HCT116 (cell line): ENCODE results near the gene SCAF4. TPM values are rescaled to one million over a fixed set of nuclear protein-coding genes. Genes with fewer than 3 reads are reported as not detected.

ENCODE experiments used
- ATAC-seq: fragments of 200-7000 bp; cut with Tn5 transposase; 2 replicates; pipeline ENCODE4 v1.9.1; 2020; ENCODE audit warnings: mild to moderate bottlenecking, moderate library complexity
- BruUV-seq: library from RNA; stranded (reverse); fragments of 400-500 nt; replicated peaks from 2 replicates; lab custom pipeline; 2021; lab: Mats Ljungman, UMichigan
- CTCF ChIA-PET: fragments of 300-600 bp; sonication (Branson Sonifier 250); formaldehyde crosslinking; loops from one replicate; lab custom pipeline; 2021; ENCODE audit warnings: antibody characterized with exemption; lab: Charles Lee
- POLR2A ChIA-PET: fragments of 300-600, 350-600 bp; sonication (Branson Sonifier 250); formaldehyde crosslinking; loops from one replicate; lab custom pipeline; 2021; ENCODE audit warnings: antibody characterized with exemption; lab: Charles Lee
- RAD21 ChIA-PET, 2 experiments: fragments of 300-600 bp; sonication (Branson Sonifier 250); formaldehyde crosslinking; loops; one replicate each; lab custom pipeline; 2023; ENCODE audit warnings: low total read pairs in 2 of 2; ENCODE audit not compliant: uncharacterized antibody in 2 of 2, unreplicated experiment in 2 of 2, low non-redundant PET in 1 of 2; lab: Charles Lee
- DNase-seq: peaks from one replicate; pipeline ENCODE4 v3.0.0-alpha.2; 2010; ENCODE audit warnings: low read depth, low spot score
- H2AFZ ChIP-seq: fragments of 200-600 bp; shearing (Covaris generic), sonication (generic); 2 replicates; pipeline ENCODE4 v1.6.1; 2017; ENCODE audit warnings: low read depth, mixed run types, mixed read lengths, antibody characterized with exemption, low read length; ENCODE audit not compliant: poor library complexity, severe bottlenecking
- H3K27ac ChIP-seq: 2 replicates; pipeline ENCODE4 v1.5.1; 2012; ENCODE audit warnings: low read depth, low read length
- H3K27me3 ChIP-seq: fragments of 200-600 bp; sonication (generic); 2 replicates; pipeline ENCODE4 v1.6.1; 2016; ENCODE audit warnings: mixed run types, low read length, mixed read lengths; ENCODE audit not compliant: insufficient read depth
- H3K36me3 ChIP-seq, 2 experiments: fragments of 200-500 bp in 1 of 2; fragments of 200-600 bp in 1 of 2; sonication (Bioruptor generic) in 1 of 2; sonication (generic) in 1 of 2; 2 replicates each; pipeline versions ENCODE4 v1.5.1 to v1.6.1; 2014 to 2016; ENCODE audit warnings: low read length in 2 of 2, inconsistent platforms in 1 of 2, mixed read lengths in 1 of 2, mixed run types in 1 of 2; ENCODE audit not compliant: insufficient read depth in 2 of 2, control insufficient read depth in 1 of 2
- H3K4me1 ChIP-seq, 2 experiments: fragments of 200-600 bp in 1 of 2; sonication (generic) in 1 of 2; 2 replicates each; pipeline versions ENCODE4 v1.5.1 to v1.6.1; 2012 to 2017; ENCODE audit warnings: low read length in 2 of 2, inconsistent platforms in 1 of 2, mild to moderate bottlenecking in 1 of 2, mixed read lengths in 1 of 2, mixed run types in 1 of 2, moderate library complexity in 1 of 2; ENCODE audit not compliant: insufficient read depth in 2 of 2, control insufficient read depth in 1 of 2
- H3K4me2 ChIP-seq: fragments of 200-600 bp; sonication (generic); 2 replicates; pipeline ENCODE4 v1.6.1; 2017; ENCODE audit warnings: mixed run types, low read length, mixed read lengths
- H3K4me3 ChIP-seq, 2 experiments: fragments of 200-600 bp in 1 of 2; sonication (generic) in 1 of 2; replicated peaks in 1 of 2; 2 replicates each; pipeline ENCODE4 v1.5.1; 2011 to 2016; ENCODE audit warnings: low read length in 2 of 2, control low read depth in 1 of 2, low read depth in 1 of 2, mild to moderate bottlenecking in 1 of 2, mixed read lengths in 1 of 2, mixed run types in 1 of 2
- H3K79me2 ChIP-seq: fragments of 200-600 bp; sonication (generic); 2 replicates; pipeline ENCODE4 v1.6.1; 2017; ENCODE audit warnings: mild to moderate bottlenecking, mixed run types, low read length, moderate library complexity, mixed read lengths; ENCODE audit not compliant: insufficient read depth
- H3K9ac ChIP-seq: fragments of 200-600 bp; sonication (generic); 2 replicates; pipeline ENCODE4 v1.6.1; 2016; ENCODE audit warnings: low read length, mixed read lengths
- H3K9me2 ChIP-seq: fragments of 200-600 bp; sonication (generic), shearing (Covaris generic); 2 replicates; pipeline ENCODE4 v1.6.1; 2017; ENCODE audit warnings: mixed run types, mild to moderate bottlenecking, moderate library complexity; ENCODE audit not compliant: insufficient read depth
- H3K9me3 ChIP-seq, 2 experiments: fragments of 200-500 bp in 1 of 2; fragments of 200-600 bp in 1 of 2; sonication (Bioruptor generic) in 1 of 2; sonication (generic) in 1 of 2; 2 replicates each; pipeline ENCODE4 v1.6.1; 2014 to 2017; ENCODE audit warnings: low read length in 2 of 2, mixed read lengths in 2 of 2, inconsistent platforms in 1 of 2, low read depth in 1 of 2, mild to moderate bottlenecking in 1 of 2, mixed run types in 1 of 2, moderate library complexity in 1 of 2; ENCODE audit not compliant: control insufficient read depth in 1 of 2, insufficient read depth in 1 of 2
- H4K20me1 ChIP-seq: fragments of 200-600 bp; sonication (generic), shearing (Covaris generic); 2 replicates; pipeline ENCODE4 v1.6.1; 2017; ENCODE audit warnings: mixed run types, mild to moderate bottlenecking, moderate library complexity; ENCODE audit not compliant: insufficient read depth
- ATF3 ChIP-seq: IDR thresholded peaks from 2 replicates; pipeline ENCODE4 v1.6.1; 2012
- CTCF ChIP-seq, 3 experiments: fragments of 200-600 bp in 1 of 3; sonication (generic) in 1 of 3; IDR thresholded peaks in 2 of 3; conservative IDR thresholded peaks in 1 of 3; 2 replicates each; pipeline ENCODE4 v1.5.1; 2012 to 2017; ENCODE audit warnings: low read depth in 2 of 3, low read length in 2 of 3, antibody characterized with exemption in 1 of 3, borderline replicate concordance in 1 of 3, control low read depth in 1 of 3, mild to moderate bottlenecking in 1 of 3, mixed read lengths in 1 of 3, mixed run types in 1 of 3, moderate library complexity in 1 of 3; ENCODE audit not compliant: insufficient read depth in 1 of 3
- EGR1 ChIP-seq: IDR thresholded peaks from 2 replicates; pipeline ENCODE4 v1.6.1; 2012; ENCODE audit warnings: low read depth
- ELF1 ChIP-seq: IDR thresholded peaks from 2 replicates; pipeline ENCODE4 v1.6.1; 2012; ENCODE audit warnings: low read depth, borderline replicate concordance
- MAX ChIP-seq: IDR thresholded peaks from 2 replicates; pipeline ENCODE4 v1.6.1; 2012
- RAD21 ChIP-seq: IDR thresholded peaks from 2 replicates; pipeline ENCODE4 v1.6.1; 2012; ENCODE audit warnings: low read depth, mild to moderate bottlenecking
- REST ChIP-seq: IDR thresholded peaks from 2 replicates; pipeline ENCODE4 v1.6.1; 2012; ENCODE audit warnings: low read depth
- SIN3A ChIP-seq: IDR thresholded peaks from 2 replicates; pipeline ENCODE4 v1.6.1; 2012; ENCODE audit warnings: low read depth
- YY1 ChIP-seq: IDR thresholded peaks from 2 replicates; pipeline ENCODE4 v1.6.1; 2011; ENCODE audit warnings: low read length, low read depth, moderate library complexity, mild to moderate bottlenecking; ENCODE audit not compliant: insufficient replicate concordance; ENCODE audit errors: extremely low read depth
- ZNF274 ChIP-seq: fragments of 200-500 bp; sonication (Bioruptor generic); IDR thresholded peaks from 2 replicates; pipeline ENCODE4 v1.6.1; 2014; ENCODE audit warnings: mild to moderate bottlenecking, low read depth, low read length, inconsistent platforms
- intact Hi-C: fragments of 100-400 bp; cut with micrococcal nuclease; formaldehyde crosslinking; loops from 2 replicates; pipeline ENCODE4 v1.10.0; 2022
- total RNA-seq: library from RNA; stranded (reverse); gene quantifications from one replicate; pipeline ENCODE4 v1.2.1, GENCODE V29; 2021; ENCODE audit not compliant: unreplicated experiment

Gene SCAF4
- total RNA-seq, 1 experiment from 2014 or later = 31.1 TPM

GRCh38 chr21:31671146-31671716 is 60.7 kb downstream of the SCAF4 start:
- intact Hi-C loops = no loop called here
- no peak overlapping the region for H2AFZ ChIP-seq
- H3K36me3 ChIP-seq = peaks cover 29 to 32% of the 10 kb centered on the region in 2 experiments; a peak in 3 of 4 replicates
- H3K27me3 ChIP-seq = no peaks in the 10 kb centered on the region
- H3K27ac ChIP-seq = no peak overlapping the region
- H3K9ac ChIP-seq = no peak overlapping the region
- no peak for ATAC-seq
- TF ChIP-seq YY1 (no peak), EGR1 (no peak)
- TF ChIP-seq, all 23 proteins: peak for 0
- POLR2A ChIA-PET = no interaction called here
- no peak for DNase-seq
- Histone ChIP-seq H3K79me2 (peaks cover 12% of the 10 kb centered on the region), H3K4me1 (no peaks in the 10 kb centered on the region), H3K4me3 (no peak overlapping the region), H3K9me3 (no peaks in the 10 kb centered on the region), H4K20me1 (peaks cover 3% of the 10 kb centered on the region; the same call in 1 of the 2 replicates), H3K4me2 (no peak overlapping the region), H3K9me2 (no peaks in the 10 kb centered on the region)
- RAD21 ChIA-PET = no interaction called here
- BruUV-seq = TSS peak; percentile 24
- CTCF ChIA-PET = no interaction called here

GRCh38 chr21:31670070-31670469 is 61.8 kb downstream of the SCAF4 start:
- Histone ChIP-seq H3K4me1 (0 out of 4 replicates have a peak, but pooled peaks cover 0 to 3% of the 10 kb centered on the region in 2 experiments), H3K9ac (no peak overlapping the region), H3K79me2 (peaks cover 24% of the 10 kb centered on the region), H3K4me2 (no peak overlapping the region), H2AFZ (no peak overlapping the region), H3K4me3 (no peak overlapping the region), H4K20me1 (peaks cover 10% of the 10 kb centered on the region; the same call in 1 of the 2 replicates), H3K9me3 (no peaks in the 10 kb centered on the region), H3K27me3 (no peaks in the 10 kb centered on the region), H3K27ac (no peak overlapping the region), H3K36me3 (peaks cover 34 to 37% of the 10 kb centered on the region in 2 experiments; a peak in 3 of 4 replicates), H3K9me2 (no peaks in the 10 kb centered on the region)
- ChIA-PET POLR2A (interaction anchor here (0.6 kb wide), 1 partner anchor 609 kb away, joined by 4 read pairs; the partner anchor contains the start of gene MIS18A), RAD21 (no interaction called here), CTCF (no interaction called here)
- DNase-seq (no peak), ATAC-seq (no peak)
- intact Hi-C loops = no loop called here
- no TSS peak for BruUV-seq
- TF ChIP-seq ELF1 (no peak), MAX (no peak), CTCF (IDR thresholded peaks at IDR 0.05 in 2 of 3, conservative IDR thresholded peaks at IDR 0.05 in 1 of 3; ENCODE audit: borderline replicate concordance in 1 of 3, insufficient read depth in 1 of 3, low read depth in 2 of 3, low read length in 2 of 3) (no peak), REST (no peak), RAD21 (no peak), SIN3A (no peak), ATF3 (no peak), ZNF274 (no peak), YY1 (no peak)
